IMR-90 (cell line): ENCODE results near the gene NCOR1.
A peak's percentile ranks its signal among the peaks of the same experiment; 100 is the strongest.

Experiments used
- BHLHE40 ChIP-seq: fragments of 150-350 bp; IDR thresholded peaks from 2 replicates; pipeline ENCODE4 v1.6.1; 2016; ENCODE audit warnings: mild to moderate bottlenecking, low read depth, low read length
- CEBPB ChIP-seq: IDR thresholded peaks from 2 replicates; pipeline ENCODE4 v1.6.1; 2012; ENCODE audit warnings: low read depth, low read length, improper control_type of control experiment
- FOS ChIP-seq: fragments of 150-350 bp; IDR thresholded peaks from 2 replicates; pipeline ENCODE4 v1.6.1; 2016; ENCODE audit warnings: low read depth, low read length
- MAZ ChIP-seq: IDR thresholded peaks from 2 replicates; pipeline ENCODE4 v1.6.1; 2012; ENCODE audit warnings: low read depth, mild to moderate bottlenecking, low read length, improper control_type of control experiment, moderate library complexity, borderline replicate concordance
- MXI1 ChIP-seq: IDR thresholded peaks from 2 replicates; pipeline ENCODE4 v1.6.1; 2012; ENCODE audit warnings: low read depth, mild to moderate bottlenecking, low read length, moderate library complexity, borderline replicate concordance
- POLR2A ChIP-seq: IDR thresholded peaks from 2 replicates; pipeline ENCODE4 v1.6.1; 2012; ENCODE audit warnings: mild to moderate bottlenecking, low read depth, low read length
- RAD21 ChIP-seq: IDR thresholded peaks from 2 replicates; pipeline ENCODE4 v1.6.1; 2012; ENCODE audit warnings: low read length, improper control_type of control experiment
- RCOR1 ChIP-seq: IDR thresholded peaks from 2 replicates; pipeline ENCODE4 v1.6.1; 2012; ENCODE audit warnings: mild to moderate bottlenecking, low read length, improper control_type of control experiment; ENCODE audit not compliant: insufficient replicate concordance
- RFX5 ChIP-seq: IDR thresholded peaks from 2 replicates; pipeline ENCODE4 v1.8.0; 2012; ENCODE audit warnings: low read depth, mild to moderate bottlenecking, low read length, moderate library complexity
- SMC3 ChIP-seq: fragments of 150-350 bp; IDR thresholded peaks from 2 replicates; pipeline ENCODE4 v1.6.1; 2016; ENCODE audit warnings: low read depth, mild to moderate bottlenecking, antibody characterized with exemption, low read length, moderate library complexity
- TF ChIP-seq, protein P1 (sequence below): conservative IDR thresholded peaks from 2 replicates; pipeline ENCODE4 v1.5.1; 2012; ENCODE audit warnings: mild to moderate bottlenecking, low read depth, low read length, improper control_type of control experiment
- TF ChIP-seq, protein P2 (sequence below): fragments of 150-350 bp; IDR thresholded peaks from 2 replicates; pipeline ENCODE4 v1.6.1; 2017; ENCODE audit warnings: mild to moderate bottlenecking, antibody characterized with exemption, low read length, low read depth

DNA sequence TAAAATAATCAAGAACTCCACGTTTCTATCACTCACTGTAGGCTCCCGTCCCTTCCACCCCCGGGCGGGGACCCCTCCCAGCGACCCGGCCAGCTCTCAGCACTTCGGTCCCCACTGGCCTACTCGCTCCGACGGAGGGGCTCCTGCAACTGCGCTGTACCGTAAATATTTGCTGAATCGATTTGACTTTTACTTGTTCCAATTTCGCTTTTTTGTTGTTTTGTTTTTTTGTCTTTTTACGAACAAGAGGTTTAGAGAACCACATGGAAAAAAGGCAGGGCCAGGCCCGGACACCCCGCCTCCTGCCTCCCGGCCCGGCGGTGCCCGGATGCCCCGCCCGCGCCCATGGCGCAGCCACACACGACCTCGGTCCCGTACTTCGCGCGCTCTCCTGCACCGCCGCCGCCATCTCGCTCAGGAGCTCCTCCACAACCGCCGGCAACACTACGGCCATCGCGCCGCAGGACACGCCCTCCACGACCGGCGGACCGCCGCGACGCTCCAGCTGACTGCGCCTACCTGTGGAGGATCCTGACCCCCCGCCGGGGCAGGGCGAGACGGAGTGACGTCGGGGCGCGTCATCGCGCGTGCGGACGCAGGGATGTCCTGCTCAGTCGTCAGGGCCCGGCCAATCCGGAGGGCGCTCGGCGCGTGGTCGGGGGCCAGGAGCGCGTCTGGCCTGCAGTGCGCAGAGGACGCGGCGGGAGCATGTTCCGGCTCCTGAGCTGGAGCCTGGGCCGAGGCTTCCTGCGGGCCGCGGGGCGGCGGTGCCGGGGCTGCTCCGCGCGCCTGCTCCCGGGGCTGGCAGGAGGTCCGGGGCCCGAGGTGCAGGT, 216.0 kb downstream of the NCOR1 start, which contains the start of the genes TTC19 and ZSWIM7:
- TF ChIP-seq POLR2A, result peak; percentile 99
- TF ChIP-seq, protein P1, sequence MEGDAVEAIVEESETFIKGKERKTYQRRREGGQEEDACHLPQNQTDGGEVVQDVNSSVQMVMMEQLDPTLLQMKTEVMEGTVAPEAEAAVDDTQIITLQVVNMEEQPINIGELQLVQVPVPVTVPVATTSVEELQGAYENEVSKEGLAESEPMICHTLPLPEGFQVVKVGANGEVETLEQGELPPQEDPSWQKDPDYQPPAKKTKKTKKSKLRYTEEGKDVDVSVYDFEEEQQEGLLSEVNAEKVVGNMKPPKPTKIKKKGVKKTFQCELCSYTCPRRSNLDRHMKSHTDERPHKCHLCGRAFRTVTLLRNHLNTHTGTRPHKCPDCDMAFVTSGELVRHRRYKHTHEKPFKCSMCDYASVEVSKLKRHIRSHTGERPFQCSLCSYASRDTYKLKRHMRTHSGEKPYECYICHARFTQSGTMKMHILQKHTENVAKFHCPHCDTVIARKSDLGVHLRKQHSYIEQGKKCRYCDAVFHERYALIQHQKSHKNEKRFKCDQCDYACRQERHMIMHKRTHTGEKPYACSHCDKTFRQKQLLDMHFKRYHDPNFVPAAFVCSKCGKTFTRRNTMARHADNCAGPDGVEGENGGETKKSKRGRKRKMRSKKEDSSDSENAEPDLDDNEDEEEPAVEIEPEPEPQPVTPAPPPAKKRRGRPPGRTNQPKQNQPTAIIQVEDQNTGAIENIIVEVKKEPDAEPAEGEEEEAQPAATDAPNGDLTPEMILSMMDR, result no peak
- 0 out of 2 replicates have a peak, but pooled peaks have one; percentile 19 for TF ChIP-seq FOS
- no peak for TF ChIP-seq RAD21
- no peak for TF ChIP-seq RCOR1
- TF ChIP-seq, protein P2, sequence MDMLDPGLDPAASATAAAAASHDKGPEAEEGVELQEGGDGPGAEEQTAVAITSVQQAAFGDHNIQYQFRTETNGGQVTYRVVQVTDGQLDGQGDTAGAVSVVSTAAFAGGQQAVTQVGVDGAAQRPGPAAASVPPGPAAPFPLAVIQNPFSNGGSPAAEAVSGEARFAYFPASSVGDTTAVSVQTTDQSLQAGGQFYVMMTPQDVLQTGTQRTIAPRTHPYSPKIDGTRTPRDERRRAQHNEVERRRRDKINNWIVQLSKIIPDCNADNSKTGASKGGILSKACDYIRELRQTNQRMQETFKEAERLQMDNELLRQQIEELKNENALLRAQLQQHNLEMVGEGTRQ, result peak; percentile 63
- TF ChIP-seq MXI1, result peak; percentile 74; the same call in 1 of the 2 replicates
- TF ChIP-seq CEBPB, result no peak
- no peak for TF ChIP-seq SMC3
- TF ChIP-seq MAZ, result peak; percentile 92; the same call in 1 of the 2 replicates
- TF ChIP-seq BHLHE40, result peak; percentile 84
- no peak for TF ChIP-seq RFX5
